Measurements from ENCODE around the gene CLRN1. TPM values are rescaled to one million over a fixed set of nuclear protein-coding genes. Genes with fewer than 3 reads are reported as not detected.
"Not testable (repeated sequence)": the region's sequence is repeated elsewhere in the genome, so short reads cannot be mapped to it uniquely, and the experiment has no call there.

CLRN1 gene
- polyA plus RNA-seq (2014; cell fraction: cytosol; rRNA removed), result not detected in 2 replicates
- not detected in 2 replicates for polyA plus RNA-seq (2014; cell fraction: nucleus; rRNA removed)

- DNase-seq (ENCODE audit: low spot score), result no peak
Measured at GRCh38 chr3:150972366-150973071, at the start of gene CLRN1. TSS of gene CLRN1 (minus strand) at chr3:150972727. CDS start at chr3:150972708, 19 bp downstream.

GRCh38 chr3:151016478-151016795, 43.9 kb upstream of the CLRN1 start:
- no peak for DNase-seq (ENCODE audit: low spot score)

GRCh38 chr3:151015767-151016477, 43.4 kb upstream of the CLRN1 start:
- no peak for DNase-seq (ENCODE audit: low spot score)

- no peak for DNase-seq (ENCODE audit: low spot score)
Measured at GRCh38 chr3:151015181-151015580, 42.7 kb upstream of the CLRN1 start.

- DNase-seq (ENCODE audit: low spot score), result no peak
Measured at GRCh38 chr3:151014501-151015018, 42.0 kb upstream of the CLRN1 start.

GRCh38 chr3:151012753-151013152, 40.2 kb upstream of the CLRN1 start:
- no peak for DNase-seq (ENCODE audit: low spot score)

- DNase-seq (ENCODE audit: low spot score), result no peak
Measured at GRCh38 chr3:151011427-151011826, 38.9 kb upstream of the CLRN1 start.

- DNase-seq (ENCODE audit: low spot score), result no peak
Measured at GRCh38 chr3:151009981-151010380, 37.5 kb upstream of the CLRN1 start.

- DNase-seq (ENCODE audit: low spot score), result no peak
Measured at GRCh38 chr3:151009430-151009829, 36.9 kb upstream of the CLRN1 start.

- DNase-seq (ENCODE audit: low spot score), result no peak
Measured at GRCh38 chr3:151008699-151009098, 36.2 kb upstream of the CLRN1 start.

- no peak for DNase-seq (ENCODE audit: low spot score)
Measured at GRCh38 chr3:151003768-151004134, 31.2 kb upstream of the CLRN1 start.

- no peak for DNase-seq (ENCODE audit: low spot score)
Measured at GRCh38 chr3:151003029-151003767, 30.7 kb upstream of the CLRN1 start.

- no peak for DNase-seq (ENCODE audit: low spot score)
Measured at GRCh38 chr3:151002003-151002981, 29.8 kb upstream of the CLRN1 start.

- DNase-seq (ENCODE audit: low spot score), result no peak
Measured at GRCh38 chr3:150998996-150999395, 26.5 kb upstream of the CLRN1 start.

GRCh38 chr3:150996731-150997130, 24.2 kb upstream of the CLRN1 start:
- DNase-seq (ENCODE audit: low spot score), result no peak

GRCh38 chr3:150995510-150995909, 23.0 kb upstream of the CLRN1 start:
- DNase-seq (ENCODE audit: low spot score), result no peak

GRCh38 chr3:150989208-150989607, 16.7 kb upstream of the CLRN1 start:
- DNase-seq (ENCODE audit: low spot score), result no peak

GRCh38 chr3:150988395-150988794, 15.9 kb upstream of the CLRN1 start:
- not testable (repeated sequence) for DNase-seq (ENCODE audit: low spot score)

GRCh38 chr3:150985711-150986110, 13.2 kb upstream of the CLRN1 start:
- no peak for DNase-seq (ENCODE audit: low spot score)

GRCh38 chr3:150984066-150984465, 11.5 kb upstream of the CLRN1 start:
- DNase-seq (ENCODE audit: low spot score), result no peak

- no peak for DNase-seq (ENCODE audit: low spot score)
Measured at GRCh38 chr3:150978566-150979148, 6.1 kb upstream of the CLRN1 start.
